GM19238 (cell line): ENCODE results near the gene HOXD10.

Experiments
- DNase-seq: peaks from one replicate; pipeline ENCODE4 v3.0.0; 2011; ENCODE audit warnings: low spot score; ENCODE audit not compliant: insufficient read length

The HOXD10 gene

GRCh38 chr2:176115883-176116813 lies at the start of gene HOXD10:
Gene HOXD10 (plus strand): TSS chr2:176116778. CDS start chr2:176116834, 56 bp downstream.
- DNase-seq: no peak

DNA sequence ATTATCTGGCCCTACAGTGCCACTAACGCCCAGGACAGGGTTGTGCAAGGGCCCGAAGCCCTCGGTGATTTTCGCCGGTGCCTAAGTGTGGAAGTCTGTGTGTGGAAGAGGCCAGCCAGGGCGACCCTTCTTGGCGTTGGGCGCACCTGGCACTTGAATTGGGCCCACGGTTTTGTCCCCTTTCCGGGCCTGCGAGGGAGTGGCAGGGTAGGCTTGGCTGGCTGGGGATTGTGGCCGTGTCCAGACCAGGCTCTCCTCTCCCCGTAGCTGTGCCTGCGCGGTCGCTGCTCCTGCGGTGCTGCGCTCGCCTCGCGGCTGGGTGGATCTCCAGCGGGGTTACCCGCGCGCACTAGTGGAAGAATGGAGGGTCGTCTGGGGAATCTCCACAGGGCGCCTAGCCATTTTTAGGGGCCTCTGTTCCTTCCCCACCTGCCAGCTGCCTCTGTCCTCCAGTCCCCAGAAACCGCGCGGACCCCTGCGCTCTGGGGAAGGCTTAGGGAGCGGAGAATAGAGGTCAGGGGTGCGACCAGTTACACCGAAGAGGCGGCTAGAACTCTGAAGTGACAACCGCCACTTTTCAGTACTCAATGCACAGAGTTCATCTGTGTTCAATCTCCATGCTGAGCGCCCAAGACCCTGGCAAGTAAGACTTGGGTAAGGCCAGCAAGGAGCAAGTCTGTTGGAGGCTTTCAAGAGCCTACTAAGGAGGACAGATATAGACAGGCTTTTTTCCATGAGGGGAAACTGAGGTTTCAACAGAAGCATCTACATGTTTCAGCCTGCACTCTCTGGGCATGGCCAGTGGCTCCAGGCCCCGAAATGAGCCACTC lies 48.8 kb upstream of the HOXD10 start:
- no peak for DNase-seq

- DNase-seq: no peak
Measured at GRCh38 chr2:176068419-176068832, 48.2 kb upstream of the HOXD10 start.

DNA sequence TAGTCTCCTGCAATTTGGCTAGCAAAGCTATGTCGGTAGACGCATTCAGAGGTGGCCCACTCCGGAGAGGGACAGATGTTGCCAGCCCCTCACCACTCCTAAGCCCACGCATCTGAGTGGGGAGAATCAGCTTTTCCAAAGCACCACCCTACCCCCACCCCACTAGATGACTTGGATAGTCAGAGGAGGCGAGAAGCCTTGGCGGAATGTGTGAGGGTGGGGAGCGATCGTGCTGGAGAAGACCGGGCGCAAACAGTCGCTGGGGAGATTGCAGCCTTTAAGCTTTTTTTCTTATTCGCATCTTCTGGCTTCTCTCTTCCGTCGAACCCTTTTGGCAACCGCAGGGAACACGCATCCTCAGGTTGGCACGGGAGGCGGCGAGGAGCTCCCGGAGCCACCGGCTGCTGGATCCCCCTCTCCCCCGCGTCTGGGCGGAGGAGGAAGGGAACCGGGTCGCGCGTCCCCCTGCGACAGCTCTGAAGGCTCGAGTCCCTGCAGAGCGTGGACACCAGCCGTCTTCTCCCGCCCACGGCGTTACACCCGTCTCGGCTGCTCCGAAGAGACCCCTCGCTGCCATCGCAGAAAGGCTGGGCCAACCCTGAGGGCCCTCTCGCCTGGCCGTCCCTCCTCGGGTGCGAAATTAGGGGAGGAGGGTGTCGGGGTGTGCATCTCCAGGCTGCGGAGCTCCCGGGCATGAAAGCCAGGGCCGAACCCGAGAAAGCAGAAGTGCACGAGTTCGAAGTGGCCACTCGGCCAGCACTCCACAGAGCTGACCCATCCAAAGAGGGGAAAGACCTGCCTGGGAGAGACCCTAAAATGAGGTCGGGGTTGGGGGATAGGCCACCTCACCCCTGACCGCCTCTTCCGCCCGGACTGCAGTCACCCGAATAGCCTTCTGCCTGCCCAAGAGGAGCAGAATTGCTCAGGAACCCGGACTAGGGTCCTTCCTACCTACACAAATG lies 45.0 kb upstream of the HOXD10 start:
- no peak for DNase-seq

- no peak for DNase-seq
Measured at GRCh38 chr2:176072292-176072669, 44.3 kb upstream of the HOXD10 start.

DNA sequence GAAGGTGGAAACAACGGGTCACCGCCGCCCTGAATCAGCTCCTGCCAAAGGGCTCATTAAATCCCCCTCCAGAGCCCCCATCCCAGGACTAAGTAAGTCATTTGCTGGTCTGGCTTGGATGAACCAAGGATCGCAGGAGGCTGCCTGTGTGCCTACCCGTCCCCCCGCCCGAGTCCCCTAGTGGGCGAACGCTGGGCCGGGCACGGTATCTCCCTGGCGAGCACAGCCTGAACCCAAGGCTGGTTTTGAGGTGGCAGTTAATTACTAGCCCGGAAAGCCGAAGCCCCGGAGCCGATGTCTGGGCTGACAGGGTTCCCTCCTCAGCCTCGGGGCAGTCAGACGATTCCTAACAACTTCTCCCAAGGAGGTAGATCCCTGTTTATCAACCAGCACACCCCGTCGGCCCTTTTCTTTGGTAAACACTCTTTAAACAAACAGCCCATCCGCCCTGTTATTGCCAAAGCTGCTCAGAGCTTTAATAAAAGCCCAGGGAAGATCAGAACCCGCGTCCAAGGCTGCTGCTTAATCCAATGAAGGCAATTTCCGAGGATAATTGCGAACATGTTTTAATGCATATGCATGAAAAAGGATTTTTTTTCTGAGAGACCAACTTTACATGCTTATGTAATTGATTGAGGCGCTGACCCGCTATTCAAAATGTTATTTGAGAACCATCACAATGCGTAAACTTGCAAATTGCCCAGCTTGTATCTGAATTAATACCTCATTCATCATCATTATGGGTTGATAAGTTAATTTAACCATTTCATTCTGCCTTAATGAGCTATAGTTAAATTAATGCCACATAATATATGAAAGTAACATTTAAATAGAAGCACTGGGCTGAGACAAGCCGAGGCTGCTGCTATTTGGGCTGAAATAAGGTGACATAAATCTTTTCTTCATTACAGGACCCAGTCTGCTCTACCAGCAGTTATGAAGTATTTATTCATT lies 43.4 kb upstream of the HOXD10 start:
- DNase-seq: no peak

- no peak for DNase-seq
Measured at GRCh38 chr2:176074919-176075425, 41.6 kb upstream of the HOXD10 start.

DNA sequence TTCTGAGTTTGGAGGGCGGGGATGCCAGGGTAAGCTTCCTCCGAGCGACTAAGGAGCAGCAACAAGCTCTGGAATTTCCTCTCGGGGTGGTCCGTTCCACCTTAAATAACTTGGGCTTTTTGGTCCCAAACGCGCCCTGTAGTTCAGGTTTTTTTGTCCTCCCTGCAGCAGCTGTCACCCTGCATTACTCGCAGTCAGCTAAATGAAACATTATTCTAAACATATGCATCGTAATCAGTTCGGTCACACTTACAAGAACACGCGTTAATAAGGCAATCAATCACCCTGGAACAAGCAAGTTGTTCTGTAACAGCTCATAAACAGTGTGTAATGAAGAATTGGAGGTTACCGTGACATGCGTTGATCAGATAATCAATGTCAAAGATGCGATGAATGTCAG lies 41.1 kb upstream of the HOXD10 start:
- no peak for DNase-seq

DNA sequence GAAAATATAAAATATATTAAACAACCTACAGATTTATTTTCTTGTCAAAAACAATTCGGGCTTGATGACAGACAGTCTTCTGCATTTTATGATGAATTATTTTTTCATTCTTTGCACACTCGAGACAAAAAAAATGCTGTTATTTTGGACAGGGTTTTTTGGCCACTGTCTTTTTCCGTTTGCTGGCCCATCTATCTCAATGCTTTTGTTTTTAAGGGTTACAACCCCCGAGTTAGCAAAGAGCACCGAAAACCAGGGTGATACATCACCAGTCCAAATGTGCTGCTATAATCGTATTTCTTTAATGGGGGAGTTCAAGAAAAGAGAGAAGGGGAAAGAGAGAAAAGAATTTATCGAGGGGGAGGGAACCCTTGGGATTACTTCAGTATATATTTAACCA lies 40.5 kb upstream of the HOXD10 start:
- no peak for DNase-seq

GRCh38 chr2:176076796-176077195 lies 39.8 kb upstream of the HOXD10 start:
- no peak for DNase-seq

DNA sequence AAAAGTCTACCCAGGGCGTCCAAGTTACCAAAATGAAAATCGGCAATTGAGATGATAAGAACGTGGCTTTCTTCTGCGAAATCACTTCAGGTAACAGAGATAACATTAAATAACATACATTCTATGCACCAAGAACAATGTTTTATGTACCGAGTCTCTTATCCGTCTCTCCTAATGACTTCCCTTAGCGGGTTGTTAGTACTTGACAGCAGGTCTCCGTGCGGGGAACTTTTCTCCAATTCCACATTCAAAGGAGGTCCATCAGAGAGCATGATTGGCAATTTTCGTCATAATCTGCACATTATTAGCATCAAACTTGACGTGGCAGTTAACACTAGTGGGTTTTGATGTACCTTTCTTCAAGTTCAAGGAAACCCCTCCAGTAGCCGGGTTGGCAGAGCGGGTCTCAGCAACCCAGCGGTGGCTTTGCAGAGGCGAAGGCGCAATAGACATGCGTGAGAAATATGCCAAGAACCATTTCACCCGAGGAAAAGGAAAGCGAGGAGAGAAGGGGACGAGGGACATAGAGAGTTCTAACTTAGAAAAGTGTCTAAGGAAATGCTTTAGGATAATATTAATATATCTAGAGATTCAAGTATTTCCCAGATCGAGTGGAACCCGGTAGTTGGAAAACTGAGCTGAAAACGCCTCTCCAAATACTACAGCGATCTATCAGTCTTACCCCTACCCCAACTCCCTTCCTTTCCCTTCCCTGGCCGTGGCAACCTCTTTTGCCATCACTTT lies 37.9 kb upstream of the HOXD10 start:
- DNase-seq: no peak

DNA sequence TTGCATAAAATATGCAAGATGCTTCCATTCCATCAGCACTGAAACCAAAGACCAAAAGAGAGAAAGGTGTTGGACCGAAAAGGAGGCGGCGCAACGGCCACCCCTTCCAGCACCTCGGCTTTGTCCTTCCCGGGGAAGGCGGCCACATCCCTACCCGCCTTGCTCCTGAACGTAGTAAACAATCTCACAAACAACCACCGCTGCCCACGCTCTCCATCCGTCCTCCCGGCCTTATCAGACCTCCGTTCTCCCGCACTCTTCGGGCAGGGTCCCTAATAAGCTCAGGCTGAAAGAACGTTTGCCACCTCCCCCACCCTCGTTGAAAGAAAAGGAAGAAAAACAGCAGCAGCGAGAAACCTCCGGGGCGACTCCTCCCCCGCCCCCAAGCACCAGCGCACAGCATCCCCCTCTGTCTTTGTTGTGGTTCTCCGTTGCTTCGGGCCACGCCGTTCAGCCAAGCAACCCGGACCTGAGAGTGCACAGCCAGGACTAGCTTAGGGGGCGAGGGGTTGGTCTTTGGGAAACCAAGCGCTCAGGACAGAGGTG lies 37.2 kb upstream of the HOXD10 start:
- no peak for DNase-seq

GRCh38 chr2:176079831-176080539 lies 36.6 kb upstream of the HOXD10 start:
- DNase-seq: peak; percentile 46

DNA sequence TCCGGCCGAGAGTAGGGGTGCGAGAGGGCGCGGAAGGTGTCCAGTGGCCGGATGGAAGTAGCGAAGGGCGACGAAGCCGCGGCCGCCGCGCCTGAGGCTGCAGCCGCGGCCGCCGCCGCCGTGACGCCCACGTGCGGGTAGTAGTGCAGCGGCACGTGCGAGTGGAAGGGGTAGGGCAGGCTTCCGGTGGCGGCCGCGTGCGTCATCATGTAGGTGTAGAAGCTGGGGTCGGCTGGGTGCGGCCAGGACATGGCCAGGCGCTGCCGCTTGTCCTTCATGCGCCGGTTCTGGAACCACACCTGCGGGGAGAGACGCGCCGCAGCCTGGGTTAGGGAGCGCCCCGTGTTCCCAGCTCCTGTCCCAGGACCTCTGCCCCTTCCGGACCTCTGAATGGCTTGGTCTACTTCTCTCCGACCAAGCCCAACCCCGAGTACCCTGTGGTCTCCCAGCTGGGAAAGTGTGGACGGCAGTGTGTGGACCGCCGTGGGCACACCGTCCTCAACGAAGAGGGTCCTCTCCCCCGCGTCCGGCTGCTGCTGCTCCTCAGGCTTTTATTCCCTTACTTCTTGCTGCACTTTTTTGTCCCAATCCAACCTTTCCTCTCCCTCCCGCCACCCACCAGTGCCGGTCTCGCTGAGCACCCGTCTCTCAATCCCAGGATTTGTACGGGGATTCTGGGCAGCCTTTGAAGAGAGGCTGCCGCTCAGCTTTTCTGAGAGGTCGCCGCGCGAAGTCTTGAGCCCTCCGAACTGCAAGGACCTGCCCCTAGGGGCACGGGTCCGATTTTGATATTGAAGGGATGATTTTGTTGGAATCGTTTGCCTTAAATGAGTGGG lies 35.8 kb upstream of the HOXD10 start:
- no peak for DNase-seq

- no peak for DNase-seq
Measured at GRCh38 chr2:176081376-176081836, 35.2 kb upstream of the HOXD10 start.

GRCh38 chr2:176081837-176082524 lies 34.6 kb upstream of the HOXD10 start:
- no peak for DNase-seq

- no peak for DNase-seq
Measured at GRCh38 chr2:176082525-176082823, 34.1 kb upstream of the HOXD10 start.
